HG03064 (cell line): Measurements from ENCODE around the gene ARHGAP4.

Experiments
- ATAC-seq: cut with Tn5 transposase; IDR thresholded peaks from one replicate; pipeline ENCODE4 v1.9.1; 2021; ENCODE audit warnings: low read depth; ENCODE audit not compliant: unreplicated experiment

The ARHGAP4 gene

GRCh38 chrX:153908219-153908860, 17.7 kb downstream of the ARHGAP4 start:
- ATAC-seq, result no peak

GRCh38 chrX:153907456-153907855, 18.6 kb downstream of the ARHGAP4 start:
- ATAC-seq, result no peak

- no peak for ATAC-seq
Observed at GRCh38 chrX:153906126-153906917, 19.7 kb downstream of the ARHGAP4 start.

DNA sequence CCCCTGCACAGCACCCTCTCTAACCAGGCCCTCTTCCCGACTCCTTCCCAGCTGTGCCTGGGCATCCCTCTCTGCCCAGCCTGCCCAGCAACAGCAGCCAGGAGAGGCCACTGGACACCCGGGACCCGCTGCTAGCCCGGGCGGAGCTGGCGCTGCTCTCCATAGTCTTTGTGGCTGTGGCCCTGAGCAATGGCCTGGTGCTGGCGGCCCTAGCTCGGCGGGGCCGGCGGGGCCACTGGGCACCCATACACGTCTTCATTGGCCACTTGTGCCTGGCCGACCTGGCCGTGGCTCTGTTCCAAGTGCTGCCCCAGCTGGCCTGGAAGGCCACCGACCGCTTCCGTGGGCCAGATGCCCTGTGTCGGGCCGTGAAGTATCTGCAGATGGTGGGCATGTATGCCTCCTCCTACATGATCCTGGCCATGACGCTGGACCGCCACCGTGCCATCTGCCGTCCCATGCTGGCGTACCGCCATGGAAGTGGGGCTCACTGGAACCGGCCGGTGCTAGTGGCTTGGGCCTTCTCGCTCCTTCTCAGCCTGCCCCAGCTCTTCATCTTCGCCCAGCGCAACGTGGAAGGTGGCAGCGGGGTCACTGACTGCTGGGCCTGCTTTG, 20.5 kb downstream of the ARHGAP4 start:
- ATAC-seq, result no peak

- no peak for ATAC-seq
Observed at GRCh38 chrX:153903991-153904957, 21.8 kb downstream of the ARHGAP4 start, which contains the start of gene AVPR2. Gene AVPR2, plus strand, starts transcription at chrX:153904673. Its CDS starts 473 bp downstream, at chrX:153905146.

DNA sequence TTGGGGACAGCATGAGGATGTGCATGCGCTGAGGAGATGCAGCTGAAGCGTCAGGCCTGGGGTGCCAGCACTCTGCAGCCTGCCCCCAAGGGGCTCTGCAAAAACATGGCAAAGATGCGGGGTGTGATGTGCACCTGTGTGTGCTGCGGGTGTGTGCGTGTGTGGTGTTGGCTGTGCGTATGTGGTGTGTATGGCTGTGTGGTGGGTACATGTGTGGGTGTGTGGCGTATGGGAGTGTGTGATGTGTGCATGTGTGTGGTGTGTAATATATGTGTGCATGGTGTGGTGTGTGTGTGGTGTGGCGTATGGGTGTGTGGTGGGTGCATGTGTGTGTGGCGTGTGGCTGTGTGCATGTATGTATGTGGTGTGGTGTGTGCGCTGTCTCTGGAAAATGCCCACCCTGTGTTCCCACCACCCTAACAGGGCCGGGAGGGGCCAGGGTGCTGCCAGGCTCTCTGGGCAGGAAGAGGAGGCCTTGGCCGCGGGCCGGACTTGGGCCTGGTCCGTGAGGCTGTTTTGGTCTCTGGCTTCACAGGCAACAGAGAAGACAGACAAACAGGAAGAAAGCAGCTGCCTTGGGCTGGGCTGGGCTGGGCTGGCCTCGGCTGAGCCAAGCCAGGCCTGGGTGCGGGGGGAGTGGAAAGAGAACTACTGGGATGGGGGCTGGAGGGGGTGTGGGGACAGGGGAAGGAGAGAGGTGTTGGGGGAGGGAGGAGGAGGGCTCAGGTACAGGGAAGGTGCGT, 22.7 kb downstream of the ARHGAP4 start:
- ATAC-seq, result no peak

DNA sequence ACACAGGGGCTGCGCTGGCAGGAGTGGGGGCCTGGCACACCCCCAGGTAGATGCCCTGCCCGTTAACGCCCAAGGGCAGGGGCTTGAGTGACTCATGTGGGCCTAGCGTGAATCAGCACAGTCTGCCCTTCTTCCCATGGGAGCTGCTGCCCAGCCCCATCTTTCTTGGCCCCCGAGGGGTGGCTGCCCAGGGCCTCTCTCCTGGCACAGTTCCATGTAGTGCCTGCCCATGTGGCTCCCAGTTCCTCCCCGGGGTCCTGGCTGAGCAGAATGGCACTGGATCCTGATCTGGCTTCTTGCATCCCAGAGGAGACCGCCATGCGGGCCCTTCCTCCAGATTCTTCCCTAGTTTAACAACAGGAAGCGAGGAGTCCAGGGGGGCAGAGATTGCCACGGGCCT, 23.7 kb downstream of the ARHGAP4 start:
- ATAC-seq, result no peak

DNA sequence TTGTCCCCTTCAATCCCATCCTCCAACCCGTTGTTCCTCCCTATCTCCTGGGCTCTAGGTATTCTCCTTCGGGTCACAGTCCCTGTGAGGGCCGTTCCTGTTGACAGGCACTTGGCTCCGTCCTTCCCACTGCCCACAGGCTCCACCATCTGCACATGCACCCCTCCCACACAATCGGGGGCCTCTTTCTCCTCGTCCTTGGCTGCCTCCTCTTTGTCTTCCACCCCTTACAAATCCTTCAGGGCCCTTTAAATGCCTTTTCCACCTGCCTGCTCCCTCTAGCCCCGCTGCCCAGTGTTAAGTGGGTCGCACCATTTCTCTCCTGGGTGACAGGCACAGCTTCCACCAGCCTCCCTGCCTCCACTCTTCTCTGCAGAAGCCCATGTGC, 24.3 kb downstream of the ARHGAP4 start:
- ATAC-seq, result no peak

GRCh38 chrX:153900831-153901752, 25.0 kb downstream of the ARHGAP4 start:
- ATAC-seq, result peak; percentile 84

- ATAC-seq, result no peak
Observed at GRCh38 chrX:153897899-153898298, 28.2 kb downstream of the ARHGAP4 start.

DNA sequence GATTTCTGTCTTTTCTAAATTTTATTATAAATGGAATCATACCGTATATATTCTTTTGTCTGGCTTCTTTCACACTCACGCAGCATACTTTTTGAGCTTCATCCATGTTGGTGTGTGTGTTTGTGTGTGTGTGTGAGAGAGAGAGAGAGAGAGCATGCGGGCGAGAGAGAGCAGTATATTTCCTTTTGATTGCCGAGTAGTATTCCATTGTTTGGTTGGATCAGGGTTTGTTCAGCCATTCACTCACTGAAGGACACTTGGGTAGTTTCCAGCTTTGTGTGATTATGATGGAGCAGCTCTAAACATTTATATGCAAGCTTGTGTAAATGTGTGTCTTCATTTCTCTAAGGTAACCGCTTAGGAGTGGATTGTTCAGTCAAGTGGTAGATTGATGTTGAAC, 36.9 kb downstream of the ARHGAP4 start:
- ATAC-seq, result no peak

- no peak for ATAC-seq
Observed at GRCh38 chrX:153888344-153888743, 37.7 kb downstream of the ARHGAP4 start.

GRCh38 chrX:153887385-153887784, 38.7 kb downstream of the ARHGAP4 start:
- ATAC-seq, result no peak

DNA sequence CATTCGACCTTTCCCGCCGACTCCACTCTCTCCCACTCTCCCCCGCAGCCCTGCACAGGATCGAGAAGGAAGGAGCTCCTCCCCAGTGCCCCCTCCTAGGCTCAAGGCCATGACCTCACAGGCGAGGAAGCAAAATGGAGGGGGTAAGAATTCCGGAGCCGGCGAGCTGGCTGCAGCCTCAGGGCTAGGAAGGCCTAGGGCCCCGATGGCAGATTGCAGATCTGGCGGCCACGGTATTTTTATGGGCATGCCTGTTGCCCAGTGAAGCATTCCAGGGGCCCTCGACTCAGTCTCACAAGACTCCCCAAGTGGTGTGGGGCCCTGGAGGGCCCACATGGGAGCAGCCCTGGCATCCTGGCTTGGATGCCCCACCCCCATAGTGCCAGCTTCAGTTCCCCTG, 39.1 kb downstream of the ARHGAP4 start:
- ATAC-seq, result no peak

DNA sequence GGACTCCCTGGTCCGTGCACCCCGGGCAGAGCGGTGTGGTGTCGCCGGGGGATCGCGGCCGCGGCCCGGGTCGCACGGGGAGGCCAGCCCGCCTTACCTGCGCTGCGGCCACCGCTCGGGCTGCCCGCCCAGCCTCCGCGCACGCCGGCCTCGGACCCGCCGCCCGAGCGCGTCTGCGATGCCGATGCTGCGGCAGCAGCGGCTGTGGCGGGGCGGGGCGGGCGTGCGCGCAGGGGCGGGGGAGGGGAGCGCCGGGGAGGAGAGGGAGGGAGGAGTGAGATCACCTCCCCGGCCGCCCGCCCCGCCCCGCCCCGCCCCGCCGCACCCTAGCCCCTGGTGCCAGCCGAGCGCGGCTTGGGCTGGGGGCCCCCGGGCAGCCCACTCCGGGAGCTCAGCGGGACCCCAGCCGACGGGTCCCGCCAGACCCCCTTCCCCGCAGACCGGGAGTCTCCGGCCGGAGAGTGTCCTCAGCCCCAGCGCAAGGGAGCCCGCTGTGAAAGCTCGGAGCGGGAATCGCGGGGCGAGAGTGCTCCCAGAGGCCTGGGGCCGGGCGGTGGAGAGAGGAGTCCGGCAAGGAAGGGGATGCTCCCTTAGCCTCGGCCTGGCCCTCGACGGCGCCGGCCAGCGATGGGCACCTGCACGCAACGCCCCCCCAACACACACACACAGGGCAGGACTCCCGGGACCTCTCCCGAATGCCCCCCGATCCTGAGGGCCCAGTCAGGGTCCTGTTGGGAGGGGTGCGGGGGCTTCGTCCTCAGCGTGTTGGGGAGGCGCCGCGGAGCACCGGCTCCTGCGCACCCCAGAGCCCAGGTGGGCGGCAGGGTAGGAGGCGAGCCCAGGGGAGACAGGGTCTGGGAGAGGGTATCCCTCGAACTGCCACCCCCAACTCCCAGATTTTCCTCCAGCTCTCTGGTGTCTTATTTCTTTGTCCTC, 39.8 kb downstream of the ARHGAP4 start, which contains the start of gene L1CAM:
L1CAM (minus strand) TSS at position 206 of the 936 bp plus-strand sequence. CDS start 10,337 bp downstream, outside the sequence.
- ATAC-seq, result no peak

GRCh38 chrX:153885208-153885787, 40.8 kb downstream of the ARHGAP4 start:
- ATAC-seq, result no peak

DNA sequence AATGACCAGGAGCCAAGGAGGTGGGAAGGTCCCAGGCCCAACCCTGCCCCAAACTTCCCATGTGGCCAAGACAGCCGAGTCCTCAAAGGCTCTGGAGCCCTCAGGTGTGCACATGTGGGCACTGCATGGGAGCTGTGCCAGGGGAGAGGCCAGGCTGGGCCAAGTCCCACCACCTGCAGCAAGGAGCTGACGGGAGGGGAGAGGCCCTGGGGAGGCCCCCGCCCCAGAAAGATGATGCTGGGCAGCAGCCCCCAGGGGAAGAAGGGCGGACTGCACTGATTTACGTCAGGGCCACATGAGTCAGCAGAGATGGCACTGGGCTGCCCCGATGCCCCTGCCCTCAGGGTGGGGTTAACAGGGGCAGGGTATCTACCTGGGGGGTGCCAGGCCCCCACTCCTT, 41.5 kb downstream of the ARHGAP4 start:
- ATAC-seq, result no peak
